DMS114 treated with DMSO at 0.1 percent for 48 hours (cell line): ENCODE data around the gene TSPO.

Source experiments
- DNase-seq: peaks from one replicate; lab custom pipeline; 2025; ENCODE audit not compliant: unreplicated experiment; lab: John Stamatoyannopoulos, UW

The TSPO gene

GRCh38 chr22:43199541-43199940 lies 48.2 kb downstream of the TSPO start:
- DNase-seq = no peak

- no peak for DNase-seq
Measured at GRCh38 chr22:43200031-43200430, 48.7 kb downstream of the TSPO start.

DNA sequence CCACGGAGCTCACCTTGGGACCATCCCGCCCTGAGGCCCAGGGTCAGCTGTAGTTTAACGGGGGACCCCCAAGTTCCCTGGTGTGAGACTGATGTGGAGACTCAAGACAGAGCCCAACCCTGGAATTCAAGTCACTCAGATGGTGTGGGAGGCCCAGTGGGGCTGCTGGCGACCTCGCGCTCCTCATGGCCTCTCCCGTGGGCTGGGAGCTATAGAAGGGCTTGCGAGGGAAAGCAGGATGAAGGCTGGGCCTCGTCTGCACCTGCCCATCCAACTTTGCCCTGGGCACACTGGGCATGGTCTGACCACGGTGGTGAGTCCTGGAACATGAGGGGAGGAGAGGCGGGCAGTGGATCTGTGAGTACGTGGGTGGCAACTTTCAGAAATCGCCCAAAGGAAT lies 49.2 kb downstream of the TSPO start:
- no peak for DNase-seq

DNA sequence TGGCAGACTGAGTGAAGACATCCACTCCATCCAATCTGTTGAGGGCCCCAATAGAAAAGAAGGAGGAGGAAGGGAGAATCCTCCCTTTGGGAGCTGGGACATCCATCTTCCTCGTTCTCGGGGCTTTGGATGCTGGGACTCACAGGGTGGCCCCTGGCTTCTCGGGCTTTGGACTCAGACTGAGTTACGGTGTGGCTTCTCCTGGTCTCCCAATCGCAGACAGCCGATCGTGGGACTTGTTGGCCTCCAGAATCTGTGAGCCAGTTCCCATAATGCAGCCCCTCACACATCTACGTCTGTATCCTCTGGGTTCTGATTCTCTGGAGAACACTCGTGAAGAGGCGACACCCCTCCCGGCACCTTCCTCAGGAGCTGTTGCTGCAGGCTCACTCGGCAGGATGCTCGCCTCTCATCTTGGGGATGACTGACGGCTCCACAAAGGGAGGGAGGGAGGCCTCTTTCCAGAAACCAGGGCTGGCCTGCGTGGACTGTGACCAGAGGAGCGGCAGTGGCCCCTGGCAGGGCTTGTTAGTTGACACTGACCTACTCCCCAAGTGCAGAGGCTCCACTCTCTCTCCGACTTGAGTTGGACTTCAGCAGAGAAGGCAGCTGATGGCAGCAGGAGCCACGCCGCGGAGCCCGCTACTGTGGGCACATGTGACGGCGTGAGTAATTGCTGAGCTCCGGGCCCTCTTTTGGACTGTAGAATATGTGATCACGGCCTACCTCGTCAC lies 50.3 kb downstream of the TSPO start:
- no peak for DNase-seq

GRCh38 chr22:43202326-43202725 lies 51.0 kb downstream of the TSPO start:
- no peak for DNase-seq

DNA sequence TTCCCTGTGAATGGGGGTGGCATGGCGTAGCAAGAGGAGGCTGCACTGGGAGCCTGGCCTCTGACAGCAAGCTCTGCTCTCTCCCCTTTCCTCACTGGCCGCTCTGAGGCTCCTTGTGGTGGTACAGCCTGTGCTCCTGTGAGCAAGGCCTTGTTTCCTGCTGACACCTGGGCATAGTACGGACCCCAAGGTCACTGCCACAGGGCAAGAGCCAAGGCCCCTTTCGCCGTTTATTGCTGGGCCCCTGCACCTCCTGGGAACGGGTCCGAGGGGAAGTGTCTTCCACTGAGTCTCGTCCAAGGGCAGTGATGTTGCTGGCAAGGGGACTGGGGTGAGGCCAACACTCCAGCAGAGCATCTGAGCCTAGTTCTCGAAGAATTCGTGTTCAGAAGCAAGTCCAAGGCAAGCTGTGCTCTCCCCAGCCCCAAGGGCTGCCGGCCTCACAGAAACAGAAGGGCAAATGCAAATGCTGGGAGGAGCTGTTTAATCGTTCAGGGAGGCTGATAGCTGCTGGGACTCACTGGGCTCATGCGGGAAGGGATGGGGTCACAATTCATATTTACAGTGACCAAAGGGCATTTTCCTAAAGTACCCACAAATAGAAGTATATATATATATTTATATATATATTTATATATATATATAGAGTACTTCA lies 51.5 kb downstream of the TSPO start:
- no peak for DNase-seq

DNA sequence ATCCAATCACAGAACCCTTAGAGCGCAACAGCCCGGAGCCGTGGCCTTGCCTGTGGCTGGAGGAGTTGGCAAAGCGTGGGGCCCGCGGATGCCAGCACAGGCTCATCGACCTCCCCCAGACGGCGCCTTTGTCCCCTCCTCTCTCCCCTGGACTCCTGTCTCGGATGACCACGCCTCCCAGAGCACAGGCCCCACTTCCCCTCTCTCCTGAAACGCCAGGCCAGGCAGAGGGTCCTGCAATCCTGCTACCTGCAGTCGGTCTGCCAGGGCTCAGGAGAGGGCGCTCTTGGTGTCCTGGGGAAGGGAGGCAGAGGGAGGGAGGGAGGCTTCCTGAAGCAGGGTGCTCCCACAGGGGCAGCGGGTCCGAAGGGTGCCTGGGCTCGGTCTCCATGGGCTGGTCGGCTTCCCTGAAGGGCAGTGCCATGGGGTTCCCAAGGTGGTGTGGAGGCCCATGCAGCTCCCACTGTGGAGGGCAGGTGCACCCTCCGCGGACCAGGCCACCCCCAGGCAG lies 52.2 kb downstream of the TSPO start:
- no peak for DNase-seq

GRCh38 chr22:43205261-43205691 lies 53.9 kb downstream of the TSPO start:
- DNase-seq = no peak

DNA sequence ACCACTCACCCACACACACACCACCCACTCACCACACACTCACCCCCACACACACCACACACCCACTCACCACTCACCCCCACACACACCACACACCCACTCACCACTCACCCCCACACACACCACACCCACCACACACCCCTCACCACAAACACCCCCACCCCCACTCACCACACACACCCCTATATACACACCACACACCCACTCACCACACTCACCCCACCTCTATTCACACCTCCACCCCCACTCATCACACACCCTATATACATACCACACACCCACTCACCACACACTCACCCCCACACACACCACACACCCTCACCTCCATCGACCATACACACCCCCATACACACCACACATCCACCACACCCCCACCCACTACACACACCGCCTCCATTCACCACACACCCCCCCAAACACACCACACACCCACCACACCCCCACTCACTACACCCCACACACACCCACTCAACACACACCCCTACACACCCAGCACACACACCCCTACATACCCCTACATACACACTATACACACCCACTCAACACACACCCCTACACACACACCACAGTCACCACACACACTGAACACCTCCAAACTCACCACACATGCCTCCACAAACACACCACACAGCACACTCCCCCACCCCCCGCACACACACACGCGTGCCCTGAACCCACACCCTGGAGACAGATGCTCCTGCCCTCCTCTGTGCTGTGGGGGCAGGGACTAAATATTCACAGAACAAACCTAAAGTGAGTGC lies 54.6 kb downstream of the TSPO start:
- no peak for DNase-seq

- DNase-seq = no peak
Measured at GRCh38 chr22:43206509-43207161, 55.3 kb downstream of the TSPO start.

GRCh38 chr22:43207386-43207785 lies 56.0 kb downstream of the TSPO start:
- no peak for DNase-seq

- DNase-seq = no peak
Measured at GRCh38 chr22:43207849-43208702, 56.7 kb downstream of the TSPO start.

DNA sequence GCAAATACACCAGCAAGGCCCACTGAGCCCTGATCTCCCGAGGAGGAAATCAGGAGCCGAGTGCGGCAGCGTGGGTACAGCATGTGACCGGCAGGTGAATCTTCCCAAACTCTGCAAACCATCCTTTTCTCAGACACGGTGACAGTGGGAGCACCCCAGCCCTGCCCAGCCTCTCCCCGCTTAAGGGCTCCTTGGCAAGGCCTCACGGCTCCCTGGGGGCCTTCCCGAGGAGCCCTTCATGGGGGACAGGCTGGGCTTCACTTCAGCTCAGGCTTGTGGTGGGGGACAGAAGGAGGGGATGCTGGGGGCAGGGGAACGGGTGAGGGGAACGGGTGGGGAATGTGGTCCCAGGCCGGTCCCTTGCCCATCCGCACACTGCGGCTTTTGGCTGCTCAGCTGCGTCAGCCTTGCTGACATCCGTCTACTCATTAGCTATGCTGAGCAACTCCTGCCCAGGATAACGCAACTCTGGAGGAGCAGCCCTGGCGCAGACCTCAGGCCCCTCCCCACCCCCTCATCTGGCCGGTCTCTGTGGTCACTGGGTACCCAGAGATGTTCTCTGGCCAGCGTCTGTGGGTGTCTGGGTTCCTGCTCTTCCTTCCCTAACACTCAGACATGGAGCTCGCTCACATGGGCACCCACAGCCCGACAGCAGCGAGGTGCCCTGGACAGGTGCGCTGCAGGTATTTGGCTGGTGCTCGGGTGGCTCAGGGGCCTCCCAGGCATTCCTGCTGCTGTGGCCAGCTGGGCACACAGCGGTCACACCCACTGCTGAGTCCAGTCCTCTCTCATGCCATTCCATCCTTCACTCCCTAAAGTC lies 57.6 kb downstream of the TSPO start:
- DNase-seq = no peak

- DNase-seq = no peak
Measured at GRCh38 chr22:43209523-43209890, 58.1 kb downstream of the TSPO start.

- DNase-seq = no peak
Measured at GRCh38 chr22:43209971-43210370, 58.6 kb downstream of the TSPO start.

DNA sequence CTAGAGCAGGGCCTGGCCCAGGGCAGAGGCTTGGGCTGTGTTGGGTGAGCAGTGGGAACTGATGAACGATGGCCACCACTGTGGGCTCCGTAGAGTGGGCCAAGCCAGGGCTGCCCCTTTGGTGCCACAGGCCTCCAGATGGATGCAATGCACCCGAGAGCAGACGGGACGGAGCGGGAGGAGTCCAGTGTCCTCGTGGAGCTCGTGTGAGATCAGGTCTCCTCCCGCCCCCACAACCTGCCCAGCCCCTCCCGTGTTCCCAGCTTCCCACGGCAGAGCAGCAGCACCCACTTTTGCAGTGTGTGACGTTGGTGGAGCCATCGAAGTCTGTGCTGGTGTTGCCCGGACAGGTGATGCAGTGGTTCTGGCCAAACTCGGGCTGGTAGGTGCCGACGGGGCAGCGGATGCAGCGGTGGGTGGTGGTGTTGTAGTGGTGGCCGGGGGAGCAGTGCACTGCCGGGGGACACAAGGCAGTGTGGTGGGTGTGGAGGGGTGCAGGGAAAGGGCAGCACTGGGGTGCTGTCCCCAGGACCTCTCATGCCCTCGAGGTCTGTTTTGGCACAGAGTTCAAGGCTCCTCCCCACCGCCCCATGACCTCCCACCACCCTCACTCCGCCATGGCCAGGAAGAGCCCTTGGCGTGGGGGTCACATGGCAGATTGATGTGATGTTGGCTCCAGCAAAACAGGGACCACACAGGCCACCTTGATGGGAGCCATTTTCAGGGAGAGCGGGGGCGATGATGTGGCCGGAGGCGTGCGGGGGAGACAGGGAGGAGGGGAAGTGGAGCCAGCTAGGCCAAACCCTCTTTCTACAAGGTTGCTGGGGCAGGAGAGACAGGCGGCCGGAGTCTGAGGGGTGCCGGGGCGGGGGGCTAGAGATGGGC lies 59.5 kb downstream of the TSPO start:
- DNase-seq = no peak

- DNase-seq = no peak
Measured at GRCh38 chr22:43211941-43212433, 60.6 kb downstream of the TSPO start.

- no peak for DNase-seq
Measured at GRCh38 chr22:43212434-43212952, 61.1 kb downstream of the TSPO start.
